GM12864 (cell line): ENCODE measurements around the gene CD99.

Experiments used
- DNase-seq: peaks from one replicate; pipeline ENCODE4 v3.0.0-alpha.2; 2011; ENCODE audit warnings: low read depth
- H3K4me3 ChIP-seq: 2 replicates; pipeline ENCODE4 v1.5.1; 2011; ENCODE audit warnings: mild to moderate bottlenecking, low read depth, low read length, control low read depth
- TF ChIP-seq, protein P1 (sequence below): IDR thresholded peaks from 2 replicates; pipeline ENCODE4 v1.5.1; 2011; ENCODE audit warnings: low read depth, mild to moderate bottlenecking, moderate library complexity, low read length, control low read depth, inconsistent platforms; ENCODE audit errors: missing control alignments

Gene CD99

DNA sequence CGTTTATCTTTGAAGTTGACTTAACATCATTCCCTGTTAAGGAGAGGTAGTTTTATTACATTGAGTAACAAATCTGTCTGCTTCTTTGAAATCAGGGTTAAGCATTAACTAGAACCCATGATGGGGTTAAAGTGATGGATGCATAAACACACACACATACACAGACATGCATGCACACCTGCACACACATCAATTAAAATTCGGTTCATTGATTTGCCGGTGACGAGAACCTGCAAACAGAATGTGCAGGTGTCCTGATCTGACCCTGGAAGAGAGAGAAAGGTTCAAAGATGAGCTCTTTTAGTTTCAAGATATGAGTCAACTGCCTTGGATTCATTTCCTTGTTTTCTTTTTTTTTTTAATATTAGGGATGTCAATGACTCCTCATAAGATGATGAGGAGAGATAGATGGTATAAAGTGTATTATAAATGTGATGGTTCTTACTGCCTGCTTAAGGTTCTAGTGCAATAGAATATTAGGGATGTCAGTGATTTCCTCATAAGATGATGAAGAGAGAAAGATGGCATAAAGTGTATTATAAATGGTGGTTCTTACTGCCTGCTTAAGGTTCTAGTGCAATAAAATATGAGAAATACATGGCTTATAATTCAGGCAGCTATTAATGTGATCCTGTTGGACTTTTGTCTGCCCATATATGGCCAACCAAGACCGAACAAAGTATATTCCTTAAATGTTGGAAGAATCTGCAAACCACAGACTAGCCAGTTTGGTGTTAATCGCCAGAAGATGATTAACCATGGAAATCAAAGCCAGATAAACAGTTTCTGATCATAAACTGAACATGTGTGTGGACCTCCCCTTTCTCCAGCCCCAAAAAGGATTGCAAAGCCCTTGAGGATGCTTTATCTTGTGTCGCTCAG lies 14.1 kb upstream of the CD99 start:
- H3K4me3 ChIP-seq, result no peak overlapping the region

DNA sequence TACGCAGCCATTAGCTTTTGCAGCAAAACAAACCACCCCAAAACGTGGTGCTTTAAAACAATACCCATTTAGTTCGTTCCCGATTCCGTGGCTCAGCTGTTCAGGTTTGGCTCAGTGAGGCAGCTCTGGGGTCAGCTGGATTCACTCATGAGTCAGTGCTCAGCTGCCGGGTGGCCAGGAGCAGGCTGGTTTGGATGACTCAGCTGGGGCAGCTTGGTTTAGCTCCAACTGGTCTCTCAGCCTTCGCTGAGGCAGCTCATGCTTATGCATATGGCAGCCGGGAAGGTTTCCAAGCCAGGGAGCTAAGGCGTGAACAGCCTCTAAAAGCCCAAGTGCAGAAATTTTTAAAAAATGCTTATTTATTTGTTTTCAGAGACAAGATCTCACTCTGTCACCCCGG lies 13.3 kb upstream of the CD99 start:
- H3K4me3 ChIP-seq, result no peak overlapping the region
- DNase-seq, result no peak
- TF ChIP-seq, protein P1, sequence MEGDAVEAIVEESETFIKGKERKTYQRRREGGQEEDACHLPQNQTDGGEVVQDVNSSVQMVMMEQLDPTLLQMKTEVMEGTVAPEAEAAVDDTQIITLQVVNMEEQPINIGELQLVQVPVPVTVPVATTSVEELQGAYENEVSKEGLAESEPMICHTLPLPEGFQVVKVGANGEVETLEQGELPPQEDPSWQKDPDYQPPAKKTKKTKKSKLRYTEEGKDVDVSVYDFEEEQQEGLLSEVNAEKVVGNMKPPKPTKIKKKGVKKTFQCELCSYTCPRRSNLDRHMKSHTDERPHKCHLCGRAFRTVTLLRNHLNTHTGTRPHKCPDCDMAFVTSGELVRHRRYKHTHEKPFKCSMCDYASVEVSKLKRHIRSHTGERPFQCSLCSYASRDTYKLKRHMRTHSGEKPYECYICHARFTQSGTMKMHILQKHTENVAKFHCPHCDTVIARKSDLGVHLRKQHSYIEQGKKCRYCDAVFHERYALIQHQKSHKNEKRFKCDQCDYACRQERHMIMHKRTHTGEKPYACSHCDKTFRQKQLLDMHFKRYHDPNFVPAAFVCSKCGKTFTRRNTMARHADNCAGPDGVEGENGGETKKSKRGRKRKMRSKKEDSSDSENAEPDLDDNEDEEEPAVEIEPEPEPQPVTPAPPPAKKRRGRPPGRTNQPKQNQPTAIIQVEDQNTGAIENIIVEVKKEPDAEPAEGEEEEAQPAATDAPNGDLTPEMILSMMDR, result no peak

More for the DNA sequence above, 14.1 kb upstream of the CD99 start:
- TF ChIP-seq, protein P1, result no peak
- no peak for DNase-seq

DNA sequence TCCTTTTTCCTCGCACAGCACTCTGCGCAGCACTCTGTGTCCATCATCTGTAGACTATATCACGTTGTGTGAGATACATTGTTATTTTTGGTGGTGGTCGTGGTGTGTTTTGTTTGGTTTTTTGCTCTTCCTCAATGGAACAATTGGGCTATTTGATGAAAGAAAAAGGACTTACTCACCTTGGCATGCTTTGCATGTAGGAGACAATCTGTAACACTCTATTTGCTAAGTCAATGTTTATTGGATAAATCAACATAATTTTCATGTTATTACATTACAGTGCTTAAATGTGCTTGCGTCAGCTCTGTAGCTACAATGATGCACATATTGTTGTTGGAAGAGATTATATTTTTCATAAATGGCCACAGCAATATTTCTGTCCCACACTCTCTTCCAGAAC lies 12.5 kb upstream of the CD99 start:
- TF ChIP-seq, protein P1, result no peak
- H3K4me3 ChIP-seq, result no peak overlapping the region
- DNase-seq, result no peak

DNA sequence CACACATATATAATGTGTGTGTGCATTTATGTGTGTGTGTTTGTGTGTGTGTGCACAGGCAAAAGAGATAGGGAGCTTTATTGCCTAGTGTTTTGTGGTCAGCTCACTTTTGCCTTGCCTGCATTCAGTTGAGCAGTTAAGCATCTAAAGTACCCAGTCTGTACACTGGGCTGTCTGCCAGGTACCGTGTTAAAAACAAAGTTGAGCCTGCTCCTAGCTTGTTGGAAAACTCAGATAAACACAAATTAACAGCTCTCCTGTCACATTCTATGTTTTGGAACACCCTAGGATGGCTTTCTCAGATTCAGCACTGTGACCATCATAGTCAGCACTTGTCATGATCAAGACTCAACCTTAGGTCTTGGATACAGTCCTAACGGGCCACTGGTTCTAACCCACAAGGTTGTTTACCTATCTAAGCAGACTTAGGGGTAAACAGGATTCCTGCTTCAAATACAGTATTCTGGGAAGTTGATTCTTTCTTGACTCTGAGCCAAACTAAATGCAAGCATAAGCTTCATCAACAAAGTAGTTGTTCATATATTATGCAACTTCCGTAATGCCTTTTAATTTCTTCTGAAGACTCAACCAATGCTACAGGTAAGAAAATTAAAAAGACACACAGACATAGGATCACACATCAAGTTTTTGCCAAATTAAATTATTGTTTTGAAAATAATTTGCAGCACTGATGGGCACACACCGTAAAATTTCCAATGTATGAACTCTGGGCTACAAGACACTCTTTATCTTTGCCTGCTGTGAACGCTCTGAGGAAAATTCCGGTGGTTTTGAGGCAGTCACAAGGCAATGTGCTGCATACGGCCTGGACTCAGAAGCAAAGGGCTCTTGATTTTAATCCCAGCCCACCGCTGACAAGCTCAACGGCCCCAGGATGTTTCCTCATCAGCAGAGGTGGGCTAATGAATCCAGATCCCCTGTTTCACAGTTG lies 11.3 kb upstream of the CD99 start:
- TF ChIP-seq, protein P1, result no peak
- H3K4me3 ChIP-seq, result no peak overlapping the region
- no peak for DNase-seq

DNA sequence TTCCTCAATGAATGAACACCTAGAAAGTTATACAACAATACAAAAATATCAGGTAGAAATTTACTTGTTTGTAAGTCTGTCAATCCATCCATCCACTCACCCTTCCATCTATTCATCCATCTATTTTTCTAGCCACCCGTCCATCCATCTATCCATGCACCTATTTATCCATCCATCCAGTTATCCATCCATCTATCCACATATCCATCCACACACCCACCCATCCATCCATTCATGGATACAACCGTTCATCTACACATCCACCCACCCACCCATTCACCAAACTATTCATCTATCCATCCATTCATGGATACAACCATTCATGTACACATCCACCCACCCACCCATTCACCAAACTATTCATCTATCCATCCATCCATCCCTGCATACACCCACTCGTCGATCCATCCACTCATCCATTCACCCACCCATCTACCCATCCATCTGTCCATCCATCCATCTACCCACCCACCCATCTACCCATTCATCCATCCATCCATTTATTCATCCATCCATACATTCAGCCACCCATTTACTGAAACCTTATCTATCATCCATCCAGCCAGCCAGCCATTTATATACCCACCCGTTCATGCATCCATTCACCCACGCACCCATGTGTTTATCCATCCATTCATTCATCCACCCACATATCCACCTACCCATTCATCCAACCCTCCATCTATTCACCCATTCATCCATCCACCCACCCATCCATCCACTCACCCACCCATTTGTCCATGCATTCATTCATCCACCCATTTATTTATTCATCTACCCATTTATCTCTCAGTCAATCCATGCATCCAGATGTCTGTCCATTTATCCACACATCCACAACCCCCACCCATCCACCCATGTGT lies 10.4 kb upstream of the CD99 start:
- DNase-seq, result no peak
- TF ChIP-seq, protein P1, result no peak
- H3K4me3 ChIP-seq, result no peak overlapping the region

DNA sequence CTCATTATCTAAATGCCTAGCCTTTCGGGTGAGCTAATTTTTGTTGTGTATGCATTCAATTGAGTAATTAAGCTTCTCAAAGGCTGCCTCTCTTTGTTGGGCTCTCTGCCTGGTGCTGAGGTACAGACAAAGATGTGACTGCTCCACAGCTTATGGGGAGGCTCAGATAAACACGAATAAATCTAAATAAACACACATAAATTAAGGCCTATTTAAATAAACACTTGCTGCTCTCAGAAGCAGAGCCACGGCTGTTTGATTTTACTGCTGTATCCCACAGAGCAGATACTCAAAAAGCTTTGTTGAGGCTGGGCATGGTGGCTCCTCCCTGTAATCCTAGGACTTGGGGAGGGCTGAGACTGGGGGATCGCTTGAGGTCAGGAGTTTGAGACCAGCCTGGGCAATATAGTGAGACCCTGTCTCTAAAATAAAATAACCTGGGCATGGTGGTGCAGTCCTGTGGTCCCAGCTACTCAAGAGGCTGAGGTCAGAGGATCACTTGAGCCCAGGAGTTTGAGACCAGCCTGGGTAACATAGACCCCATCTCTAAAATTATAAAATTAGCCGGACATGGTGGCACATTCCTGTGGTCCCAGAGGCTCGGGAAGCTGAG lies 8.4 kb upstream of the CD99 start:
- H3K4me3 ChIP-seq, result no peak overlapping the region
- TF ChIP-seq, protein P1, result no peak
- no peak for DNase-seq
